Trophoblast cell (in vitro differentiated cells and primary cell): Measurements from ENCODE around the gene CHRDL1.

ENCODE experiments used
- DNase-seq, 2 donors: peaks; one replicate each; pipeline ENCODE4 v3.0.0-alpha.2; 2016
- H2AFZ ChIP-seq: 2 replicates; pipeline ENCODE4 v1.6.1; 2013; ENCODE audit warnings: low read length, moderate library complexity, mild to moderate bottlenecking; ENCODE audit not compliant: insufficient read depth, poor library complexity
- H2AK5ac ChIP-seq: 2 replicates; pipeline ENCODE4 v1.6.1; 2013; ENCODE audit warnings: mild to moderate bottlenecking, low read length
- H2BK120ac ChIP-seq: 2 replicates; pipeline ENCODE4 v1.6.1; 2013; ENCODE audit warnings: low read length, mild to moderate bottlenecking, moderate library complexity; ENCODE audit not compliant: insufficient read depth, poor library complexity
- H2BK12ac ChIP-seq: 2 replicates; pipeline ENCODE4 v1.6.1; 2013; ENCODE audit warnings: mild to moderate bottlenecking, low read length, moderate library complexity
- H2BK5ac ChIP-seq: 2 replicates; pipeline ENCODE4 v1.6.1; 2013; ENCODE audit warnings: low read length, low read depth, moderate library complexity, mild to moderate bottlenecking; ENCODE audit not compliant: poor library complexity
- H3K14ac ChIP-seq: 2 replicates; pipeline ENCODE4 v1.6.1; 2013; ENCODE audit warnings: mild to moderate bottlenecking, low read length
- H3K18ac ChIP-seq: 2 replicates; pipeline ENCODE4 v1.6.1; 2013; ENCODE audit warnings: mild to moderate bottlenecking, low read length
- H3K23ac ChIP-seq: 2 replicates; pipeline ENCODE4 v1.6.1; 2013; ENCODE audit warnings: low read length
- H3K27ac ChIP-seq: 2 replicates; pipeline ENCODE4 v1.5.1; 2013; ENCODE audit warnings: low read depth, mild to moderate bottlenecking, inconsistent platforms, low read length, moderate library complexity
- H3K27me3 ChIP-seq: 2 replicates; pipeline ENCODE4 v1.6.1; 2013; ENCODE audit warnings: inconsistent platforms, mild to moderate bottlenecking, low read length, moderate library complexity; ENCODE audit not compliant: insufficient read depth
- H3K36me3 ChIP-seq, 2 experiments: 1 replicate in 1 of 2; 2 replicates in 1 of 2; pipeline ENCODE4 v1.6.1; 2013; ENCODE audit warnings: low read length in 2 of 2, mild to moderate bottlenecking in 2 of 2, moderate library complexity in 1 of 2; ENCODE audit not compliant: insufficient read depth in 2 of 2, control insufficient read depth in 1 of 2
- H3K4ac ChIP-seq: 2 replicates; pipeline ENCODE4 v1.6.1; 2013; ENCODE audit warnings: low read depth, mild to moderate bottlenecking, low read length, moderate library complexity
- H3K4me1 ChIP-seq, 2 experiments: 1 replicate in 1 of 2; 2 replicates in 1 of 2; pipeline ENCODE4 v1.6.1; 2013; ENCODE audit warnings: low read length in 2 of 2, mild to moderate bottlenecking in 2 of 2, moderate library complexity in 1 of 2; ENCODE audit not compliant: insufficient read depth in 2 of 2, control insufficient read depth in 1 of 2
- H3K4me2 ChIP-seq: 2 replicates; pipeline ENCODE4 v1.6.1; 2013; ENCODE audit warnings: inconsistent platforms, mild to moderate bottlenecking, low read length, moderate library complexity
- H3K4me3 ChIP-seq: 2 replicates; pipeline ENCODE4 v1.5.1; 2013; ENCODE audit warnings: mild to moderate bottlenecking, low read depth, low read length, inconsistent platforms
- H3K79me1 ChIP-seq: one replicate; pipeline ENCODE4 v1.6.1; 2013; ENCODE audit warnings: low read length
- H3K79me2 ChIP-seq: 2 replicates; pipeline ENCODE4 v1.6.1; 2013; ENCODE audit warnings: low read length, mild to moderate bottlenecking; ENCODE audit not compliant: control insufficient read depth, insufficient read depth, poor library complexity
- H3K9ac ChIP-seq: 2 replicates; pipeline ENCODE4 v1.6.1; 2013; ENCODE audit warnings: mild to moderate bottlenecking, low read length
- H3K9me3 ChIP-seq: 2 replicates; pipeline ENCODE4 v1.6.1; 2013; ENCODE audit warnings: low read depth, mild to moderate bottlenecking, control low read depth, inconsistent platforms, low read length; ENCODE audit not compliant: insufficient read depth
- H4K12ac ChIP-seq: 2 replicates; pipeline ENCODE4 v1.6.1; 2013; ENCODE audit warnings: low read depth, mild to moderate bottlenecking, low read length, moderate library complexity
- H4K8ac ChIP-seq: 2 replicates; pipeline ENCODE4 v1.6.1; 2013; ENCODE audit warnings: low read depth, mild to moderate bottlenecking, low read length, moderate library complexity
- H4K91ac ChIP-seq: one replicate; pipeline ENCODE4 v1.6.1; 2013; ENCODE audit warnings: low read depth, mild to moderate bottlenecking, low read length, moderate library complexity
- WGBS: extraction: QIAGEN DNeasy Blood & Tissue Kit; methylation state at CpG from one replicate; pipeline ENCODE4 v1.1.7; 2013; ENCODE audit warnings: missing lambda C conversion rate; ENCODE audit not compliant: insufficient read length, insufficient coverage; ENCODE audit errors: extremely low coverage; 5-methylcytosine and 5-hydroxymethylcytosine counted together

Gene CHRDL1

DNA sequence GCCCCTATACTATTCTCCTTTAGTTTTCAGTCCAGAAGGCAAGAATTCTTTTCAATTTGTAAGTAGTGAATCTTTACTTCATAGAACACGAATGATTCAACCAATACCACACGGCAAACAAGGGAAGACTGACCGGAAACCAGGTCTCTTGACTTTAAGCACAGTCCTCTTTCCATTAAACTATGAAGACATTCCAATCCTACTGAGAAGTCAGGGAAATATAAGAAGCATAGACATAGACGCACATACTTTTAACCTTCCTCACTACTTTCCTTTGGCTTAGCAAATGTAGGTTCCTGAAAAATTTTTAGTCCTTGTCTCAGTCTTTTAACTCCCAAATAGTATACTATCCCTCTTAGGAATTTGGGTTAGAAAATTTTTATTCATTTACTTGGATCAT is 9.1 kb downstream of the CHRDL1 start:
- H3K4me3 ChIP-seq: no peak overlapping the region
- no peak overlapping the region for H3K14ac ChIP-seq
- WGBS: no CpG with 5 or more reads among the region's 4 CpGs

DNA sequence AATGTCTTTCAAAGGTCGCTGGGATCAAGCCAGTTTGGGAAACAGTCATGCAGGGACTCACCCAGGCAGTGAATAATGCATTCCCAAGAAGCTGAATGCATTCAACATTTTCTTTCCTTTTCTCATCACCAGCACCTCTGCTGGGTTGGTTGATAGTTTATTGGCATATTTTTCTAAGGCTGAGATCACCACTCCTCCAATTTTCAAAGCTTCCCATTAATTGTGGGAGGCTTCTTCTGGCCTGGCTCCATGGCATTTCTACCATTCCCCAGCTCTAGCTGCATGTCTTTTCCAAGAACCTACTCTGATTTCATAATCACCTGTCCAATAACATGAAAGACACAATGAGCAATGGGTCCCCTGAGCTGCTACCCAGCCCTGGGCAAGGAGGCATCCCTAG is 35.8 kb downstream of the CHRDL1 start:
- Histone ChIP-seq H2AFZ (no peak overlapping the region), H3K9ac (no peak overlapping the region), H3K79me1 (no peaks in the 10 kb centered on the region), H2BK120ac (no peak overlapping the region), H2BK5ac (no peak overlapping the region), H3K4me1 (no peaks in the 10 kb centered on the region), H3K4ac (no peak overlapping the region), H3K4me3 (no peak overlapping the region), H3K9me3 (no peaks in the 10 kb centered on the region), H2BK12ac (no peak overlapping the region), H3K23ac (no peak overlapping the region), H3K36me3 (no peaks in the 10 kb centered on the region), H3K27me3 (no peaks in the 10 kb centered on the region), H2AK5ac (no peak overlapping the region), H3K79me2 (no peaks in the 10 kb centered on the region), H3K14ac (no peak overlapping the region), H4K91ac (no peak overlapping the region), H4K12ac (no peak overlapping the region), H3K18ac (no peak overlapping the region), H3K4me2 (no peak overlapping the region), H3K27ac (no peak overlapping the region), H4K8ac (no peak overlapping the region)
- WGBS: no CpG with 5 or more reads among the region's 1 CpG
- DNase-seq: no peak

More for the DNA sequence above, 9.1 kb downstream of the CHRDL1 start:
- peak; percentile 13 to 48 for DNase-seq
- Histone ChIP-seq H2AK5ac (no peak overlapping the region), H4K91ac (no peak overlapping the region), H3K23ac (no peak overlapping the region), H3K79me2 (no peaks in the 10 kb centered on the region), H2BK12ac (no peak overlapping the region), H3K27ac (no peak overlapping the region), H2AFZ (no peak overlapping the region), H4K8ac (no peak overlapping the region), H2BK5ac (no peak overlapping the region), H3K36me3 (no peaks in the 10 kb centered on the region), H3K9me3 (no peaks in the 10 kb centered on the region), H3K4ac (no peak overlapping the region), H3K18ac (no peak overlapping the region), H3K27me3 (no peaks in the 10 kb centered on the region), H3K9ac (no peak overlapping the region), H2BK120ac (no peak overlapping the region), H3K79me1 (no peaks in the 10 kb centered on the region), H4K12ac (no peak overlapping the region), H3K4me2 (no peak overlapping the region), H3K4me1 (no peaks in the 10 kb centered on the region)

DNA sequence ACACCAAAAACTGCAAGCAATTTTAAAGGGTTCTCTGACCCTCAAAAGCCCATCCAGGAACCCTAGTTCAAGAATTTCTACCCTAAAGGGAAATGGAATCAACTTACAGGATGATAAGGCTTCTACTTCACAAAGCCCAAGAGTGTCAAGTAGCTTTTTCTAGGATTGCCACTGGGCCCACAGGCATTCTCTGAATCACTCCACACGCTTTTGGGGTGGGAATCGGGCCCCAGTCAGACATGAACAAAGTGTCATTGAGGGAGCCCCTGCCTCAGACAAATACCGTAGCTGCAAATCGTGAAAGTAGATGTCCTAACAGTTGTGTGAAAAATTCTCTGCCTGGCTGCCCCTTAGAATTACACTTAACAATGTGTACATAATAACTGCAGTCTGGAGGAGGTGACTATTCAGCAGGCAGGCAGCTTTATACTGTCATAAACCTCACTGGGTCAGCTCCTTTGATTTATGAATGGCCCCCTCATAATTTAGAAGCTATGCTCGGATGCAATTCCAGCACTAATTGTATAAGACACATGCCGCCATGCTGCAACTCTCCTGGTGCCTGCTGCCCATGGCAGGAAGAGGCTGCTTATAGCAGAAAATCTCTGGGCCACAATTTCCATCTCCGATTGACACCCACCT is 36.7 kb downstream of the CHRDL1 start:
- Histone ChIP-seq H3K9me3 (no peaks in the 10 kb centered on the region), H2AK5ac (no peak overlapping the region), H4K8ac (no peak overlapping the region), H3K27me3 (no peaks in the 10 kb centered on the region), H2BK120ac (no peak overlapping the region), H3K79me1 (no peaks in the 10 kb centered on the region), H3K18ac (no peak overlapping the region), H4K91ac (no peak overlapping the region), H3K4me1 (no peaks in the 10 kb centered on the region), H3K79me2 (no peaks in the 10 kb centered on the region), H4K12ac (no peak overlapping the region), H3K4ac (no peak overlapping the region), H3K14ac (no peak overlapping the region), H2BK5ac (no peak overlapping the region), H3K23ac (no peak overlapping the region), H2BK12ac (no peak overlapping the region), H3K36me3 (no peaks in the 10 kb centered on the region), H3K27ac (no peak overlapping the region), H3K4me2 (no peak overlapping the region), H2AFZ (no peak overlapping the region), H3K9ac (no peak overlapping the region), H3K4me3 (no peak overlapping the region)
- no peak for DNase-seq
- no CpG with 5 or more reads among the region's 7 CpGs for WGBS

DNA sequence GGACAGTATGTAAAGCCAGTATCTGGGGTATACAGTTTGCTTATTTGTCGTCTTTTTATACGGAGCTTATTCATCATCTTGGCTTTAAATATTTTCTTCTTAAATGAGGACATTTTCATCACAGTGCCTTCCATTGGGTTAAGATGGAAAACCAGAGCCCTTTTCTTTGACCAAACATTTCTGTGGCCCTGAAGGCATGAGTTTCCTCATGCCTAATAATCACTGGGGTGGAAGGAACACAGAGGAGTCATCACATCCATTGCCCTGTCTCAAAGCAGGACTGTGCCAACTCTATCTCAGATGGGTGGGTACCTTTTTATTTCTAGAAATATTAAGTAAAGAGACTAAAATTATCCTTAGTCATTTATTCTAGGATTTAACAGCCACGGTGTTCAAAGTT is 40.0 kb downstream of the CHRDL1 start:
- Histone ChIP-seq H4K8ac (no peak overlapping the region), H3K36me3 (peaks cover 0 to under 1% of the 10 kb centered on the region in 2 experiments), H3K4me1 (no peaks in the 10 kb centered on the region), H3K18ac (no peak overlapping the region), H4K12ac (no peak overlapping the region), H3K27me3 (no peaks in the 10 kb centered on the region), H3K9me3 (no peaks in the 10 kb centered on the region), H3K79me1 (no peaks in the 10 kb centered on the region), H2AK5ac (no peak overlapping the region), H3K9ac (no peak overlapping the region), H3K4me2 (no peak overlapping the region), H3K27ac (no peak overlapping the region), H2BK5ac (no peak overlapping the region), H3K14ac (no peak overlapping the region), H3K4me3 (no peak overlapping the region), H3K4ac (no peak overlapping the region), H3K79me2 (no peaks in the 10 kb centered on the region), H3K23ac (no peak overlapping the region), H2BK12ac (no peak overlapping the region), H2BK120ac (no peak overlapping the region), H4K91ac (no peak overlapping the region), H2AFZ (no peak overlapping the region)
- DNase-seq: no peak
- WGBS: no CpG with 5 or more reads among the region's 3 CpGs
